Omental fat pad (tissue), 4 donors: ENCODE results near the gene RBBP8NL. TPM values are rescaled to one million over a fixed set of nuclear protein-coding genes. Genes with fewer than 3 reads are reported as not detected.

Experiments
- ATAC-seq: fragments of 150-250 bp; one replicate; pipeline ENCODE4 v1.9.1; 2016; ENCODE audit warnings: mild to moderate bottlenecking, moderate library complexity; ENCODE audit not compliant: low FRiP score
- DNase-seq: peaks from one replicate; pipeline ENCODE4 v3.0.0-alpha.2; 2019; ENCODE audit warnings: low spot score
- CTCF ChIP-seq, 3 donors: fragments of 450-650 bp; IDR thresholded peaks; one replicate each; pipeline ENCODE4 v1.5.1; 2016 to 2017; ENCODE audit warnings: antibody characterized with exemption in 3 of 3, mild to moderate bottlenecking in 3 of 3, moderate library complexity in 2 of 3
- total RNA-seq, 4 donors: library from RNA; depleted of rRNA; stranded (reverse); fragments of >200 nt; gene quantifications; one replicate each; pipeline ENCODE4 v1.1.0, GENCODE V29; 2016

RBBP8NL gene
- total RNA-seq, 4 donors from 2014 or later = not detected

- no peak for TF ChIP-seq CTCF (IDR thresholded peaks at IDR 0.05)
- no peak for DNase-seq
- ATAC-seq = no peak
Measured at GRCh38 chr20:62444286-62444685, 16.9 kb upstream of the RBBP8NL start.

- ATAC-seq = no peak
- no peak for DNase-seq
- TF ChIP-seq CTCF (IDR thresholded peaks at IDR 0.05) = no peak
Measured at GRCh38 chr20:62441987-62442539, 14.7 kb upstream of the RBBP8NL start.

- TF ChIP-seq CTCF (IDR thresholded peaks at IDR 0.05) = no peak
- no peak for ATAC-seq
- no peak for DNase-seq
Measured at GRCh38 chr20:62439218-62439617, 11.9 kb upstream of the RBBP8NL start.

- no peak for TF ChIP-seq CTCF (IDR thresholded peaks at IDR 0.05)
- ATAC-seq (no peak), DNase-seq (no peak)
Measured at GRCh38 chr20:62437927-62438326, 10.6 kb upstream of the RBBP8NL start.

GRCh38 chr20:62437496-62437895, 10.2 kb upstream of the RBBP8NL start:
- TF ChIP-seq CTCF (IDR thresholded peaks at IDR 0.05) = no peak
- ATAC-seq (no peak), DNase-seq (no peak)

- DNase-seq (no peak), ATAC-seq (no peak)
- TF ChIP-seq CTCF (IDR thresholded peaks at IDR 0.05) = no peak
Measured at GRCh38 chr20:62436692-62437091, 9.4 kb upstream of the RBBP8NL start.

- no peak for TF ChIP-seq CTCF (IDR thresholded peaks at IDR 0.05)
- DNase-seq = no peak
Measured at GRCh38 chr20:62433658-62434497, 6.5 kb upstream of the RBBP8NL start.

More at GRCh38 chr20:62433658-62434497, 6.5 kb upstream of the RBBP8NL start:
- ATAC-seq = no peak
